NCI-H774 (cell line): Measurements from ENCODE around the gene ACLY.
"Not testable (repeated sequence)": the region's sequence is repeated elsewhere in the genome, so short reads cannot be mapped to it uniquely, and the experiment has no call there.

Experiments
- DNase-seq: peaks from one replicate; lab custom pipeline; 2025; lab: John Stamatoyannopoulos, UW

Gene ACLY

DNA sequence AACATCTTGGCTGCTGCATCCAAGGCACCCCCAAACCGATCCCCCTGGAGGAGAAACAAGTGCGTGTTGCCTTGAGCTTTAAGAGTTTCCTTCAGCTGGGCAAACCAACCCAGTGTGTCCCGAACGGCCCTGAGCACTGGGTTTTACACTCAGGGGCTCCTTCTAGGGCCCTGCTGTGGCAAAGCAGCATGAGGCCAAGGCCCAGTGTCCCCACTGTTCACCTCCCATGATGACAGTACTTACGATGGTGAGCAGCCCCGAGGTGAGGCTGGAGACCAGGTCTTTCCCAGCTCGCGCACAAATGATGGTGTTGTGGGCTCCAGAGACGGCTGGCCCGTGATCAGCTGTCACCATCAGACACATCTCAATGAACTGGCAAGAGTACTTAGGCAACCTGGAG, 47.0 kb downstream of the ACLY start:
- no peak for DNase-seq

DNA sequence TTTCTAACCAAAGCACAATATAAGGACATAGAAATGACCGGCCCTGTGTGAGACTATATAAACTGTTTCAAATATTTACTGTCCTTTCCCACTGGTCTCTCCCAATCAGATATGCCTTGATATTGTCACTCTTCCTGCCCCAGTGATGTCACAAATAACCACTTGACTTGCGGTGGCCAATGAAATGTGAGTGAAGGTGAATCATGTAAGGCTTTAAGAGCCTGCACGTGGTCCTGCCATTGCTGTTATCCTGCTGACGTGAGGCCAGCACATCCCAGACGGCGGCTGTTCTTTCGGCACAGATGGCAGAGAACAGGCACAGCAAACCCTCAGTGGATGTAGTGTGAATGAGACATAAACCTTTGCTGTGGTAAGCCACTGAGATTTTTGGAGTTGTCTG, 48.1 kb downstream of the ACLY start:
- DNase-seq, result no peak

DNA sequence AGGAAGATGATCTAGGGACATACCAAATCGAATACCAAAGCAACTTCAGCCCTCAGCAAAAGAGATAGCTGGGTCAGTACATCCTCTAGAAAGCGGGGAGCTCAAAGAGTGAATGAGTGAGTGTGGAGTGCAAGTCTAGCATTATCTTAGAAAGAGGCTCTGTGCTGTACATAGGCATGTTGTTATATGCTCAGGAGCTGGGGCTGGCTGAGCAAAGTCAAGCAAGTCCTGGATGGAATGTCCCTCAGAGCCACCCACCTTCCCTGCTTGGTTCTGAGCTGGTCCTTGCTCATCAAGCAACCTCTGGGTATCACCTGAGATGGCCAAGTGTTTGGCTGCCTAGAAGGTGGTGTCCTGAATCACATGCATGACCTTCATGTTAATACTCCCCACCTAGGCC, 48.7 kb downstream of the ACLY start:
- no peak for DNase-seq

DNA sequence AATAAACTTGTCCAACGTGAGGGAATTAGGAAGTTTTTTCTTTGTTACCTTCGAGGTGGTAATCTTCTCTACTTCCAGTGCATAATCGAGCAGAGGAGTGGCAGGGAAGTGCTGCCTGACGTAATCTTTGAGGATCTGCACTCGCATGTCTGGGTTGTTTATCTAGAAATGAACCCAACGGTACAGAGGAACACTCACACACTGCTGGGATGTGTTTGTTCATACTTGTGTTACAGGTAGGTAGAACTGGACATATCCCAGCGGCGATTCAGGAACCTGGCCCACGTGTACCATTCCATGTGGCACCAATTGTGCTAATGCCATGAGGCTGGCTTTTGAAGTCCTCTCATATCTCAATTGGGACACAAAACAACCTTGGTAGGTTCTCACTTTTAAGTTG, 49.3 kb downstream of the ACLY start:
- no peak for DNase-seq

DNA sequence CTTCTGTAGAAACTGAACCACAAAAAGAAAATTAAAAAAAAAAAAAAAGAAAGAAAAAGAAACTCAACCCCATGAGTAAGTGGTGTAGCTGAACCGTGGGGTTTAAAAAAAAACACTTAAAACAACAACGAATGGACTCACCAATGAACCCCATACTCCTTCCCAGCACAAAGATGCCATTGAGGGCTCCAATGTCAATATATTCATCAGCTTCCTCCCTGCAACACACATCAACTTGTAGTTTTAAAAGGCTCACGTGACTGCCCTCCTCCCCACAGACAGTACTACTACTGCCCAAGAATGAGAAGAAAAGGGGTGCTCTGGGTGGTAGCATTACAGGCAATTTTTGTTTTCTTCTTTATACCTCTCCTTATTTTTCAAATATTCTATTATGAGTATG, 50.2 kb downstream of the ACLY start:
- no peak for DNase-seq

DNA sequence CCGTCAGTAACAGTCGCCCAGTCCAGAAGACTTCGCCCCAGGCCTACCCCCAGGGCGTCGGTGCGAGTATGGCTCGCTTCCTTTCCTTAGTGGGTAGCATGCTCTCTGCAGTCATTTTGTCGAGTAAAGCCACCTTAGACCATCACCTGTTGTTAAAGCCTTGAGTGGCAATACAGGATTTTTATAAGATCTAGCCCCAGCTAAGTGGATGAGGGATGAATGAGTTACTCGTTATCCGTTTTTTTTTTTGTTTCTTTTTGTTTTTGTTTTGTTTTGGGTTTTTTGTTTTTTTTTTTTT, 53.2 kb downstream of the ACLY start:
- DNase-seq, result no peak

DNA sequence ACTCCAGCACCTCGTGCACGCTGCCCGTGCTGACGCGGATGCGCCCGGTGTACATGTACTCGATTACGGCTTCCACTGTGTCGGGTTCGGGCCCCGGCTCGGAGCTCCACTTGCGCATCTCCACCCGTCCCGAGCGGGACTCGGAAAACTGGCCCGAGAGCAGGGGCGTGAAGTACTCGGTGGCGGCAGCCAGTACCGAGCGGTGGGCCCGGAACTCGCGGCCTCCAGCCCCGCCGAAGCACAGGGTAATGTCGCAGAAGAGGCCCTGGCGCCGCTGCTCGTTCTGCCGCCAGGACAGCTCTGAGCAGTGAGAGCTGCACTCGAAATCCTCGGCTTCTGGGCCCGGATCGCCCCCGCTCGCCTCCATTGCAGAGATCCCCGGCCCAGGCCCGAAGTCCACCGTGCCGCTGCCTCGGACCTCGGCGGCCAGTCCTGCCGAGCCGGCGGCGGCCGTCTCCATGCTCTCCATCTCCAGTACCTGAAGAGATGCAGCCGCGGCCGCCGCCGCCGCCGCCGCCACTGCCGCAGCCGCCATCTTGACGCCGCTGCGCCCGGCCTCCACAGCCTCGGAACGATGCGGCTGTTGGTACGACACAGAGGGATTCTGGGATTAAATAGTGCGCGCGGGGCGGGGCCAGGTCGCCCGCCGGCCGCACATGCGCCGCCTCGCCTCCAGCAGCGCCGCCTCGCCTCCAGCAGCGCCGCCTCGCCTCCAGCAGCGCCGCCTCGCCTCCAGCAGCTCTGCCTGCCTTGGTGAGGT, 53.7 kb downstream of the ACLY start, which contains the start of gene KLHL11:
Gene KLHL11 (minus strand): TSS at position 588 of the 760 bp plus-strand sequence. CDS start 53 bp downstream, at position 535.
- DNase-seq, result peak; percentile 96

DNA sequence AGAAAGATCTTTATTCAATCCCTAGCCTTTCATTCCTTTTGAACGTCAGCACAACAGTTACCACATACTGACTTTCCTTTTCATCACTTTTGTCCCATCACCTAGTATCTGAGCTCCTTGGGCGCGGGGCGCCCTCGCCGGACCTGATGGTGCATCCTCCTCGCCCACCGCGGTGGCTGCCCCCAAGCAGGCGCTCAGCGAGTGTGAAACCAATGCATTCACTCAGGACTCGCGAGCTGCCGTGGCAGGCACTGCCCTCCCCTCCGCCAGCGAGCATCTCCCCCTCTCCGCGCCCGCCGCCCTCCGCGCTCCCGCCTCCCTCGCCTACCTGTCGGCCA, 54.3 kb downstream of the ACLY start:
- DNase-seq, result no peak

DNA sequence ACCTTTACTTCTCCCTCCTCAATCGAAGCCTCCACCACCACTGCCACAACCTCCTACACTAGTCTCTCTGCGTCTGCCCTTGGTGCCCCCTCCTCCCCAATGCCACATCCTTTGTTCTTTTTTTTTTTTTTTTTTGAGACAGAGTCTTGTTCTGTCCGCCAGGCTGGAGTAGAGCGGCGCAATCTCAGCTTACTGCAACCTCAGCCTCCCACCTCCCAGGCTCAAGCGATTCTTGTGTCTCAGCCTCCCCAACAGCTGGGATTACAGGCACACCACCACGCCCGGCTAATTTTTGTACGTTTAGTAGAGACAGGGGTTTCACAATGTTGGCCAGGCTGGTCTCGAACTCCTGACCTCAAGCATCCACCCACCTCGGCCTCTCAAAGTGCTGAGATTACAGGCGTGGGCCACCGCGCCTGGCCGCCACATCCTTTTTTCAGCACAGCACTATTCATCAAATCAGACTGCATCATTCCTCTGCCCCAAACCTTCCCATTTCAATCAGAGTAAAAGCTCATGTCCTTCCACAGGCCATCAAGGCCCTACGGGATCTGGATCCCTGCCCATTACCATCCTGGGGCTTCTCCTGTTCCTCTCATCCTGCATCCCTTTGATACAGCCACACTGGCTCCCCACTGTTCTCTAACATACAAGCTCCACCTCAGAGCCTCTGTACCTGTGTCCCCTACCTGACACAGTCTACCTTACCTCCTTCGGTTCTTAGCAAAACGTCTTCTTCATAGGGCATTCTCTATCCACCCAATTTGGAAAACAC, 55.5 kb downstream of the ACLY start:
- DNase-seq, result no peak

DNA sequence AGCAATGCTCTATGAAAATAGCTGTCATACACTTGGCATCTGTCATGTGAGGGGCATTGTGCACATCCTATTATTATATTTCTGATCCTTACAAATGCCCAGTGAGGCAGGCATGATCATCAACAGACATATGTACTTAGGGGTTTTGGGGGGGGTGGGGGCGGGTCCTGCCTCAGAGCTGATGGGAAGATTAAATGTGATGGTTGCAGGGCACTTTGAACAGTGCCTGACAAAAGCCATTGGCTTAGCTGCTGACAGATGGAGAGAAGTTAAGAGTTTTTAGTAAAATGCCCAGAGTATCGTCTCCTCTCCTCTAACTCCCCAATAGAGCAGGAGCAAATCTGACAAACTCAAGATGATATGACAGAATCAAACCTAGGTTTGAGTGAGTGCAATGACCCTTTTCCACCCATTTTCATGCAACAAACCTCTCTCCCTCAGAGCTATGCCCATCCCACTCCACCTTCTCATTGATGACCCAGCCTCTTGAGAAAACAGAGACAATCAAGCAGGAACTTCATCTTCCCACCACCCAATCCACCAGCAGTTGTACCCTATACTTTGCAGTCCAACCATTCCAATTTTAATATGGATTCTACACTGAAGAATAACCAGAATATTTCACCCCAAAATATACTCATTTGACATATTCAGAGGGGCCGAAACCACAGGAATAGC, 58.4 kb downstream of the ACLY start:
- no peak for DNase-seq

DNA sequence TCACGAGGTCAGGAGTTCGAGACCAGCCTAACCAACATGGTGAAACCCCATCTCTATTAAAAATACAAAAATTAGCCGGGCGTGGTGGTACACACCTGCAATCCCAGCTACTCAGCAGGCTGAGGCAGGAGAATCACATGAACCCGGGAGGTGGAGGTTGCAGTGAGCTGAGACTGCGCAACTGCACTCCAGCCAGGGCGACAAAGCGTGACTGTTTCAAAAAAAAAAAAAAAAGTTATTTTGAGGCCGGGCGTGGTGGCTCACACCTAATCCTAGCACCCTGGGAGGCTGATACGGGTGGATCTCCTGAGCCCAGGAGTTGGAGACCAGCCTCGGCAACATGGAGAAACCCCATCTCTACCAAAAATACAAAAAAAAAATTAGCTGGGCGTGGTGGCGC, 67.4 kb downstream of the ACLY start:
- not testable (repeated sequence) for DNase-seq

DNA sequence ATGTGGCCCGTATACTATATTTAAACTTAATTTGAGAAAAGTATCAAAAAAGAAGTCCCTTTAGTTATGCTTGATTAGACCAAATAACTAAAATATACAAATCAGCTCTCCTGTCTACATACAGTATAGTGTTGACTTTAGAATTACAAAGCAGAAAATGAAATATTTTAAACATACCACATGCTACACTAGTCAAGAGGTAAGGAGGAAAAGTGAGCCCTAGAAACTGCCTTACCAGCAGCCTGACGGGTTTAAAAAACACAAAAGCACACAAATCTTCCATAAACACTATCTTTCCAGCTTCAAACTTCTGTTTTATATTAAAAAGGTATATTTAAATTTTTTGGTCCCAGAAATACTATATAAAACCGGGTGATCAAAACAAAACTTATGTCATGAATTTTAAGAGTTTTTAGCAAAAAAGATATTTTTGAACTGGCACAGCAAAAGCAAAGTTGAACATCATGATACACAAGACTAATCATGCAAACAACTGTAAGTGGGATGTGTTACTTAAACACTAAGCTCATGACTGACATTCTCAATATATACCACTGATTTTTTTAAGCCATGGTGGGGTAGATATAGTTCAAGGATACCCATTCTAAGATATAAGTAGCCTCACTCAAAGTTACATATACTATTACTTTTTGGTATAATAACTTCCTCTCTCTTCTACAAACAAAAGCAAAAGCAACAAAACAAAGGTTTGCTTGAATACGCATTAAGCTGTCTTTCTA, 69.3 kb downstream of the ACLY start:
- no peak for DNase-seq

DNA sequence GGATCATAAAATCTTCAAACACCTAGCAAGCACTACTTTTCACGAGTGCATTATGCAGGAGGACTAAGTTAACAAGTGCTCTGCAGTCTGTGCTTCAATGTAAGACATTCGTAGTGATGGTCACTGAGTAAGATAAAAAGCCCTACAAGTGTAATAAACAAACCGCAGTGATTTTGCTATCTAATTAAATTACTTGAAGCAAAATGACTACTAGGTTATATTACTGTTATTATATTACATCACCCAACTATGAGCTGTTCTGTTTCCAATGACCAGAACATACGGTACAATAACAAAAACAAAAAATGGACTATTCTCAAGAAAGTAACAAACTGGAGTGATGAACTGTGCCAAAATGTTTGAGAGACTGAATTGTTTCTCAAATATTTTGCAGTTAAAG, 70.0 kb downstream of the ACLY start:
- no peak for DNase-seq

DNA sequence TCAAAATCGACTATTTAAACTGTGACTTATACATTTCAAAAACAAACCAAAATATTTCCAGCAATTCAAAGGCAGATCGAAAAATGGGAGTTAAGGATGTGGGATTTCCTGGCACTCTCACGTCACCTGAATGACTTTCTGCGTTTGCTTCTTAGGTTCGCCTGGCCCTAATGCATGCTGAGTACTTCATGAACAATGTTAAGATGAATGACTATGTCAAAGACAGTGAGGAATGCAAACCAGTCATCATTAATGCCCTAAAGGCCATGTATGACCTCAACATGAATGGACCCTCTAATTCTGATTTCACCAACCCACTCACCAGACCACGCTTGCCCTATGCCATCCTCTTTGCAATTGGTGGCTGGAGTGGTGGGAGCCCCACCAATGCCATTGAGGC, 73.8 kb downstream of the ACLY start:
- no peak for DNase-seq

DNA sequence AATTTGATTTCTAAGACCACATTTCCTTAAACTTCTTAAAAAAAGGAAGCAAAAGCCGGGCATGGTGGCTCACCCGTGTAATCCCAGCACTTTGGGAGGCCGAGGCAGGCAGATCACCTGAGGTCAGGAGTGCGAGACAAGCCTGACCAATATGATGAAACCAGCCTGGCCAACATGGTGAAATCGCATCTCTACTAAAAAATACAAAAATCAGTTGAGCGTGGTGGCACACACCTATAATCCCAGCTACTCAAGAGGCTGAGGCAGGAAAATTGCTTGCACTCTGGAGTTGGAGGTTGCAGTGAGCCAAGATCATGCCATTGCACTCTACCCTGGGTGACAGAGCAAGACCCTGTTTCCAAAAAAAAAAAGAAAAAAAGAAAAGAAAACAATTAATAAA, 78.0 kb downstream of the ACLY start:
- DNase-seq, result not testable (repeated sequence)

DNA sequence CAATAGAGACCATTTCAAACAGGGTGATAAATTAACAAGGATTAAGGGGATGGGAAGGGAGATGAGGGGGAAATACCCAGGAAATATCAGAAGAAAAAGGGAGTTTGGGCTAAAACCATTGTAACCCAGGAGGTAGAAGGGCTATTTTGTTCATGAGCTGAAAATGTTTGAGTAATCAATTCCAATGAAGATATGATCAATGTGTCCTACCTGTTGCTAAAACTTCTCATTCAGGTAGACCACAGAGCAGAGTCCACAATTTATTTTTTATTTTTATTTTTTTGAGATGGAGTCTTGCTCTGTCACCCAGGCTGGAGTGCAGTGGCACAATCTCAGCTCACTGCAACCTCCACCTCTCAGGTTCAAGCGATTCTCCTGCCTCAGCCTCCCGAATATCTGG, 79.3 kb downstream of the ACLY start:
- not testable (repeated sequence) for DNase-seq

DNA sequence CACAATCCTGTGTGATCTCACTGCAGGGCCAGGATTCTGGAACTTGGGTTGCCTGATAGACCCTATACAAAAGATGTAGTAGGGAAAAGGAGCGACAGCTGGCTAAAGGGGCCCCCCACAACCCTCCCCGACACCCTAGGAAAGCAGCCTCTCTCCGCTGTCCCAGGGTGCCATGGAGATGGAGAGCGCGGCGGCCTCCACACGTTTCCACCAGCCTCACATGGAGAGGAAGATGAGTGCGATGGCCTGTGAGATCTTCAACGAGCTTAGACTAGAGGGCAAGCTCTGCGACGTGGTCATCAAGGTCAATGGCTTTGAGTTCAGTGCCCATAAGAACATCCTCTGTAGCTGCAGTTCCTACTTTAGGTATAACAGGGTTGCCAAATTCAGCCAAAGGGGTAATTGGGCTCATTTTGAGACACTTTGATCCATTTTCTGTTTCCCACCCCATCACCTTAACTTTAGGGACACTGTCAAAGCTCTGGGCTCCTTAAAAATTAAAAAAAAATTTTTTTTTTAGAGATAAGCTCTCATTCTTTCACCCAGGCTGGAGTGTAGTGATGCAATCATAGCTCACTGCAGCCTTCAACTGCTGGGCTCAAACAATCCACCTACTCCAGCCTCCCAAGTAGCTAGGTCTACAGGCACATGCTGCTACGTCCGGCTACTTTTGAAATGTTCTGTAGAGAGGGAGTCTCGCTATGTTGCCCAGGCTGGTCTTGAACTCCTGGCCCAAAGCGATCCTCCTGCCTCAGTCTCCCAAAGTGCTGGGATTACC, 80.8 kb downstream of the ACLY start, which contains the start of gene KLHL10:
Gene KLHL10 (plus strand): TSS at position 65 of the 778 bp plus-strand sequence. CDS start 108 bp downstream, at position 173.
- no peak for DNase-seq

DNA sequence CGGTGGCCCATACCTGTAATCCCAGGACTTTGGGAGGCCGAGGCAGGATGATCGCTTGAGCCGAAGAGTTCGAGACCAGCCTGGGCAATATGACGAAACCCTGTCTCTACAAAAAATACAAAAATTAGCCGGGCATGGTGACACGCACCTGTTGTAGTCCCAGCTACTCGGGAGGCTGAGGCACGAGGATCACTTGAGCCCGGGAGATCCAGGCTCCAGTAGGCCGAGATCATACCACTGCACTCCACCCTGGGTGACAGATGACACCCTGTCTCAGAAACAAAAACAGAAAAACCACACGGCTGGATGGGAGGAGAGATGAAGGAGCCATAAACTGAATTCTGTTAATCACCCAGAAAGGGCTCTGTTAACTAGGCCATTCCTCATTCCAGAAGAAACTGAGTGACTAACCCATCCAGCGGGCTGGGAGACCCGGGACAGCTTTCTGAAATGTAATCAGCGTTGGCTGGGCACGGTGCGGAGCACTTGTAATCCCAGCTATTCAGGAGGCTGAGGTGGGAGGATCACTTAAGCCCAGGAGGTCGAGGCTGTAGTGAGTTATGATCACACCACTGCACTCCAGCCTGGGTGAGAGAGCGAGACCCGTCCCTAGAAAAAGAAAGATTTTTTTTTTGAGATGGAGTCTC, 82.1 kb downstream of the ACLY start:
- no peak for DNase-seq

DNA sequence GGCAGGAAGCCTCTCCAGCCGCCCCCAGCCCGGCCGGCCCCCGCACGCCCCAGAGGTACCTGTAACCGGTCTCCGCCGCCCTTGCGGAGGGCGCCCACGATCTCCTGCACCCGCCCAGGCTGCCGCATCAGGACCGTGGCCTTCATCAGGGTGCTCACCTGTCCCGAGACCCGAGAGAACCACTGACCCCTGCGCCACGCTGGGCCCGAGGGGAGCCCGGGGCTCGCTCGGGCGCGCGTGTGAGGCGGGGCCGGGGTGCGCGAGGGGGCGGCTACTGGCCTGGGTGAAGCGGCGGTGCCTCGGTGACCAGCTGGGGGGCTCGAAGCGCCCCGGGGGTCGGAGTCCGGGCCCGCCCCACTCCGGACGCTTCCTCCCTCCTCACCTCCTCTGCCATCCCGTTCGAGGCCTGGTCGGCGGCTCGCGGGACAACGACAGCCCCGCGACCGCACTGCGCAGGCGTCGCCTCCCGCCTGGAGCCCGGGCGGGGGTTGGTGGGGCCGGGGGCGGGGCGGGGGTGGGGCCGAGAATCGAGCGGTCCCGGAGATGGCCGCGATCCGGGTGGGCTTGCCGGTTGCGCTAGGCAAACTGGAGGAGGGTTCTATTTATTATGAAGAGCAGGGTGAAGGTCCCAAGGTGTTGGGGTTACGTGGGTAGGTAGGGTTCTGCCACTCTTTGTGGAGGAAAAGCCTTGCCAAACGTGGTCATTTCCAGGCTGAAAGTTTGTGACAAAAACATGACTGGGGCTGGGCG, 82.8 kb downstream of the ACLY start, which contains the start of gene NT5C3B:
Gene NT5C3B (minus strand): TSS at position 433 of the 750 bp plus-strand sequence. CDS start 39 bp downstream, at position 394.
- DNase-seq, result peak; percentile 59

DNA sequence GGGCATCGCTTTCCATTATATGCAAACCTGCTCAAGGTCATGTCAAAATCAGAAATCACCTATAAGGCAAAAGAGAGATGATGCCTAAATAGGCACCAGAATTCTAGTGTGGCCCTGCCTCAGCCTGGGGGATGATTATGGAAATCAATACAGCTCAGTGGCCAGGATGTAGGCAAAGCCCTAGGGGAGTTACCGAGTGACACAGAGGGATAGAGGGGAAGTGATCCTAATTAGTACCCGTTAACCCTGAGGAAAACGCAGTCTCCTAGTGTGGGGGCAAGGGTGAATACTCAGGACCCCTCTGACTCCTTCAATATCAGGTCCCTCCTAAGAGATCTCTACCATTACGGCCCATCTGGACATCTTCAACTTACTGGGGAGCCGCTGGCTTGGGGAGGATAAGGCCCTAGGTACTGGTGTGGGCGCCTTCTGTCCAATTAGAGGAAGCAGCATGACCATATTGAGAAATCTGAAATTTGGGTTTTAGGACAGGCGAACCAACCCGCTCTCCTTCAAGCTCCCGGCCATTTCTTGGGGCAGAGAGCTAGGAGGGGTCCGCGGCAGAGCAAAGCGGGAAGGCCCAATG, 83.4 kb downstream of the ACLY start:
- no peak for DNase-seq
